GM23338 (cell line): ENCODE data around the gene HSPB9. TPM values are rescaled to one million over a fixed set of nuclear protein-coding genes. Genes with fewer than 3 reads are reported as not detected.

Source experiments
- CTCF ChIP-seq, 2 experiments: fragments of 200-600 bp in 1 of 2; sonication (generic) in 1 of 2; conservative IDR thresholded peaks; 2 replicates each; pipeline versions ENCODE4 v1.5.1 to v1.6.1; 2016 to 2017; ENCODE audit warnings: antibody characterized with exemption in 2 of 2, low read depth in 2 of 2, mild to moderate bottlenecking in 2 of 2, moderate library complexity in 1 of 2
- ETS1 ChIP-seq: IDR thresholded peaks from 2 replicates; pipeline ENCODE4 v1.6.1; 2016; ENCODE audit warnings: antibody characterized with exemption
- EZH2phosphoT487 ChIP-seq: fragments of 200-600 bp; sonication (generic); IDR thresholded peaks from one replicate; pipeline ENCODE4 v1.8.1; 2018; ENCODE audit warnings: antibody characterized with exemption; ENCODE audit not compliant: unreplicated experiment
- JUNB ChIP-seq: IDR thresholded peaks from one replicate; pipeline ENCODE4 v1.6.1; 2016; ENCODE audit warnings: antibody characterized with exemption; ENCODE audit not compliant: unreplicated experiment
- POLR2AphosphoS5 ChIP-seq: IDR thresholded peaks from 2 replicates; pipeline ENCODE4 v1.6.1; 2016; ENCODE audit warnings: antibody characterized with exemption, low read depth
- STAT1 ChIP-seq: IDR thresholded peaks from one replicate; pipeline ENCODE4 v1.6.1; 2016; ENCODE audit warnings: antibody characterized with exemption; ENCODE audit not compliant: unreplicated experiment
- ZNF331 ChIP-seq: fragments of 250-450 bp; sonication (Bioruptor Pico); IDR thresholded peaks from 2 replicates; pipeline ENCODE4 v1.5.0; 2020; ENCODE audit warnings: low read depth, mild to moderate bottlenecking, moderate library complexity
- ZNF462 ChIP-seq: fragments of 250-450 bp; sonication (Bioruptor Pico); IDR thresholded peaks from 2 replicates; pipeline ENCODE4 v1.5.0; 2020; ENCODE audit warnings: mild to moderate bottlenecking, moderate library complexity
- polyA plus RNA-seq: library from polyadenylated mRNA; unstranded; fragments of >200 nt; fragmentation: Nextera tagmentation; extraction: Ambion mirVana; gene quantifications from 2 replicates; pipeline ENCODE4 v1.2.1, GENCODE V29; 2016
- total RNA-seq: library from RNA; depleted of rRNA; stranded (reverse); fragments of >200 nt; shearing (Covaris generic); gene quantifications from 2 replicates; pipeline ENCODE4 v1.2.3, GENCODE V29; 2014

HSPB9 gene
- total and polyA plus RNA-seq, 2 experiments from 2014 or later, result 0.31 to 0.52 TPM

- TF ChIP-seq ZNF462 (CRISPR knock-in tag) (no peak), ZNF331 (CRISPR knock-in tag) (no peak), STAT1 (no peak), ETS1 (no peak), POLR2AphosphoS5 (no peak), CTCF (conservative IDR thresholded peaks at IDR 0.05; ENCODE audit: low read depth in 2 of 2) (no peak), EZH2phosphoT487 (no peak), JUNB (no peak)
Measured at GRCh38 chr17:42075789-42076188, 46.8 kb upstream of the HSPB9 start (continued).
